Liver (tissue), 9 donors: ENCODE measurements around the gene SLC44A2. TPM values are rescaled to one million over a fixed set of nuclear protein-coding genes. Genes with fewer than 3 reads are reported as not detected.

Source experiments
- DNase-seq: peaks from one replicate; pipeline ENCODE4 v3.0.0-alpha.2; 2017; ENCODE audit warnings: low spot score
- H3K27ac ChIP-seq, 2 donors: one replicate each; pipeline ENCODE4 v1.7.0; 2013; ENCODE audit warnings: inconsistent platforms in 2 of 2, low read length in 2 of 2, control low read depth in 1 of 2, low read depth in 1 of 2, mild to moderate bottlenecking in 1 of 2
- H3K27me3 ChIP-seq, 4 donors: one replicate each; pipeline versions ENCODE4 v1.6.1 to v1.7.0; 2013; ENCODE audit warnings: low read length in 3 of 4, inconsistent platforms in 1 of 4, mild to moderate bottlenecking in 1 of 4, moderate library complexity in 1 of 4; ENCODE audit not compliant: control insufficient read depth in 4 of 4, insufficient read depth in 4 of 4
- H3K36me3 ChIP-seq, 4 donors: one replicate each; pipeline versions ENCODE4 v1.6.1 to v1.7.0; 2013; ENCODE audit warnings: low read length in 3 of 4, mild to moderate bottlenecking in 3 of 4, low read depth in 1 of 4, moderate library complexity in 1 of 4; ENCODE audit not compliant: control insufficient read depth in 4 of 4, insufficient read depth in 3 of 4
- H3K4me1 ChIP-seq, 4 donors: one replicate each; pipeline versions ENCODE4 v1.6.1 to v1.7.0; 2013; ENCODE audit warnings: low read length in 3 of 4, mild to moderate bottlenecking in 3 of 4, moderate library complexity in 1 of 4; ENCODE audit not compliant: control insufficient read depth in 4 of 4, insufficient read depth in 4 of 4
- H3K4me3 ChIP-seq, 3 donors: one replicate each; pipeline versions ENCODE4 v1.6.1 to v1.7.0; 2013; ENCODE audit warnings: low read length in 3 of 3, control low read depth in 1 of 3, low read depth in 1 of 3, mild to moderate bottlenecking in 1 of 3
- H3K9ac ChIP-seq, 2 donors: one replicate each; pipeline ENCODE4 v1.7.0; 2013; ENCODE audit warnings: low read length in 2 of 2, mild to moderate bottlenecking in 2 of 2, moderate library complexity in 2 of 2, control low read depth in 1 of 2, low read depth in 1 of 2
- H3K9me3 ChIP-seq, 4 donors: one replicate each; pipeline versions ENCODE4 v1.6.1 to v1.7.0; 2013; ENCODE audit warnings: low read length in 3 of 4; ENCODE audit not compliant: control insufficient read depth in 4 of 4
- FOXA1 ChIP-seq: IDR thresholded peaks from 2 replicates; pipeline ENCODE4 v1.6.1; 2016; ENCODE audit warnings: antibody characterized with exemption
- GABPA ChIP-seq, 2 donors: IDR thresholded peaks in 1 of 2; conservative IDR thresholded peaks in 1 of 2; 2 replicates each; pipeline ENCODE4 v1.6.1; 2016; ENCODE audit warnings: antibody characterized with exemption in 2 of 2, mild to moderate bottlenecking in 1 of 2, moderate library complexity in 1 of 2
- HNF4A ChIP-seq, 2 donors: conservative IDR thresholded peaks; 2 replicates each; pipeline ENCODE4 v1.6.1; 2016; ENCODE audit warnings: antibody characterized with exemption in 2 of 2, mild to moderate bottlenecking in 2 of 2
- HNF4G ChIP-seq: IDR thresholded peaks from 2 replicates; pipeline ENCODE4 v1.6.1; 2016; ENCODE audit warnings: antibody characterized with exemption
- JUND ChIP-seq, 2 donors: IDR thresholded peaks; 2 replicates each; pipeline ENCODE4 v1.6.1; 2016; ENCODE audit warnings: antibody characterized with exemption in 2 of 2
- MAX ChIP-seq: IDR thresholded peaks from 2 replicates; pipeline ENCODE4 v1.6.1; 2016; ENCODE audit warnings: antibody characterized with exemption
- NR2F2 ChIP-seq: IDR thresholded peaks from 2 replicates; pipeline ENCODE4 v1.6.1; 2016; ENCODE audit warnings: antibody characterized with exemption
- RAD21 ChIP-seq, 2 donors: IDR thresholded peaks; 2 replicates each; pipeline ENCODE4 v1.6.1; 2016; ENCODE audit warnings: antibody characterized with exemption in 2 of 2, mild to moderate bottlenecking in 2 of 2
- TAF1 ChIP-seq: conservative IDR thresholded peaks from 2 replicates; pipeline ENCODE4 v1.6.1; 2016; ENCODE audit warnings: antibody characterized with exemption, mild to moderate bottlenecking
- YY1 ChIP-seq: IDR thresholded peaks from 2 replicates; pipeline ENCODE4 v1.6.1; 2016; ENCODE audit warnings: antibody characterized with exemption, mild to moderate bottlenecking
- ZBTB33 ChIP-seq: IDR thresholded peaks from 2 replicates; pipeline ENCODE4 v1.6.1; 2016; ENCODE audit warnings: antibody characterized with exemption
- WGBS: extraction: QIAGEN DNeasy Blood & Tissue Kit; methylation state at CpG from one replicate; pipeline ENCODE4 v1.1.7; 2013; 5-methylcytosine and 5-hydroxymethylcytosine counted together
- polyA plus RNA-seq, 2 donors: library from polyadenylated mRNA; stranded (reverse) in 1 of 2; unstranded in 1 of 2; fragments of 200-250 nt in 1 of 2; fragments of >200 nt in 1 of 2; fragmentation: Nextera tagmentation in 1 of 2; extraction: Ambion mirVana in 1 of 2; gene quantifications; one replicate each; pipeline versions ENCODE4 v1.2.1 to v1.2.3, GENCODE V29; 2013 to 2015
- total RNA-seq, 2 donors: library from RNA; depleted of rRNA; stranded (reverse); fragments of >200 nt; gene quantifications; one replicate each; pipeline ENCODE4 v1.2.3, GENCODE V29; 2014
- TF ChIP-seq, protein P1 (sequence below): IDR thresholded peaks from 2 replicates; pipeline ENCODE4 v1.6.1; 2016; ENCODE audit warnings: antibody characterized with exemption, mild to moderate bottlenecking
- donor health status: healthy.
- donor health status: healthy.
- donor health status: healthy.
- donor health status: healthy.
- donor health status: healthy.

The SLC44A2 gene
- total and polyA plus RNA-seq, 4 donors, result 12.0 to 21.6 (median 13.4) TPM

DNA sequence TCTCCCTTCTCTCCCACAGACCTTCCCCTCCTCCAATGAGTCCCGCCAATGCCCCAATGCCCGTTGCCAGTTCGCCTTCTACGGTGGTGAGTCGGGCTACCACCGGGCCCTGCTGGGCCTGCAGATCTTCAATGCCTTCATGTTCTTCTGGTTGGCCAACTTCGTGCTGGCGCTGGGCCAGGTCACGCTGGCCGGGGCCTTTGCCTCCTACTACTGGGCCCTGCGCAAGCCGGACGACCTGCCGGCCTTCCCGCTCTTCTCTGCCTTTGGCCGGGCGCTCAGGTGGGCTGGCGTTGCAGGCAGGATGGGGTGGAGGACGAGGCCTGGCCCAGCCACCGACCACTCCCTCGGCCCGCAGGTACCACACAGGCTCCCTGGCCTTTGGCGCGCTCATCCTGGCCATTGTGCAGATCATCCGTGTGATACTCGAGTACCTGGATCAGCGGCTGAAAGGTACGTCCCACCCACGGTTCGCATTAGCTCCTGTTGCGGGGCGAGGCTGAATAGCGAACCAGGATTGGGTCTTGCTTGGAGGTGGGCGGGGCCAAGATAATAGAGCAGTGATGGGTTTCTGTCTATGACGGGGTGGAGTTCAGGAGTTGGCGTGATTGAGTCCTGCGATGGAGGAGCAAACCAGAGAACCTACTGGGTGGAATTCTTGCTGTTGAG is 11.1 kb downstream of the SLC44A2 start (continued):
- TF ChIP-seq, protein P1, sequence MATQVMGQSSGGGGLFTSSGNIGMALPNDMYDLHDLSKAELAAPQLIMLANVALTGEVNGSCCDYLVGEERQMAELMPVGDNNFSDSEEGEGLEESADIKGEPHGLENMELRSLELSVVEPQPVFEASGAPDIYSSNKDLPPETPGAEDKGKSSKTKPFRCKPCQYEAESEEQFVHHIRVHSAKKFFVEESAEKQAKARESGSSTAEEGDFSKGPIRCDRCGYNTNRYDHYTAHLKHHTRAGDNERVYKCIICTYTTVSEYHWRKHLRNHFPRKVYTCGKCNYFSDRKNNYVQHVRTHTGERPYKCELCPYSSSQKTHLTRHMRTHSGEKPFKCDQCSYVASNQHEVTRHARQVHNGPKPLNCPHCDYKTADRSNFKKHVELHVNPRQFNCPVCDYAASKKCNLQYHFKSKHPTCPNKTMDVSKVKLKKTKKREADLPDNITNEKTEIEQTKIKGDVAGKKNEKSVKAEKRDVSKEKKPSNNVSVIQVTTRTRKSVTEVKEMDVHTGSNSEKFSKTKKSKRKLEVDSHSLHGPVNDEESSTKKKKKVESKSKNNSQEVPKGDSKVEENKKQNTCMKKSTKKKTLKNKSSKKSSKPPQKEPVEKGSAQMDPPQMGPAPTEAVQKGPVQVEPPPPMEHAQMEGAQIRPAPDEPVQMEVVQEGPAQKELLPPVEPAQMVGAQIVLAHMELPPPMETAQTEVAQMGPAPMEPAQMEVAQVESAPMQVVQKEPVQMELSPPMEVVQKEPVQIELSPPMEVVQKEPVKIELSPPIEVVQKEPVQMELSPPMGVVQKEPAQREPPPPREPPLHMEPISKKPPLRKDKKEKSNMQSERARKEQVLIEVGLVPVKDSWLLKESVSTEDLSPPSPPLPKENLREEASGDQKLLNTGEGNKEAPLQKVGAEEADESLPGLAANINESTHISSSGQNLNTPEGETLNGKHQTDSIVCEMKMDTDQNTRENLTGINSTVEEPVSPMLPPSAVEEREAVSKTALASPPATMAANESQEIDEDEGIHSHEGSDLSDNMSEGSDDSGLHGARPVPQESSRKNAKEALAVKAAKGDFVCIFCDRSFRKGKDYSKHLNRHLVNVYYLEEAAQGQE, result no peak
- TF ChIP-seq FOXA1 (no peak), GABPA (IDR thresholded peaks at IDR 0.05 in 1 of 2, conservative IDR thresholded peaks at IDR 0.05 in 1 of 2) (no peak), YY1 (no peak), NR2F2 (no peak), HNF4G (no peak), RAD21 (IDR thresholded peaks at IDR 0.05) (no peak), ZBTB33 (no peak), MAX (no peak), HNF4A (conservative IDR thresholded peaks at IDR 0.05) (no peak), TAF1 (no peak)

DNA sequence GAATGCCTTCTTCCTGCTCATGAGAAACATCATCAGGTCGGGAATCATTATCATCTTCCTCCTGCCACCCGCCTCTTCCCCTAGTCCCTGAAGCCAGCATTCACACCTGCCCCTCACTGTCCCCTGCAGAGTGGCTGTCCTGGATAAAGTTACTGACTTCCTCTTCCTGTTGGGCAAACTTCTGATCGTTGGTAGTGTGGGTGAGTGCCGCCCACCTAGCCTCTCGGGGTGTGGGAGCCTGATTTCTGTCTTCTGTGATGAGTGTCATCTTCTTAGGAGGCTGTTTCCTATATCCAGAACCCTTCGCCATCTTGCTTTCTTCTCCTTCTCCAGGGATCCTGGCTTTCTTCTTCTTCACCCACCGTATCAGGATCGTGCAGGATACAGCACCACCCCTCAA is 12.5 kb downstream of the SLC44A2 start:
- 80% methylated on average over 8 of the region's 8 CpGs for WGBS
- Histone ChIP-seq H3K36me3 (peaks cover 0 to 5% (median 2%) of the 10 kb centered on the region in 4 donors), H3K9ac (no peak overlapping the region), H3K27ac (no peak overlapping the region), H3K27me3 (no peaks in the 10 kb centered on the region), H3K9me3 (no peaks in the 10 kb centered on the region), H3K4me3 (no peak overlapping the region), H3K4me1 (peaks cover 0 to 8% (median 4%) of the 10 kb centered on the region in 4 donors)
- TF ChIP-seq JUND (IDR thresholded peaks at IDR 0.05) (no peak), FOXA1 (no peak), GABPA (IDR thresholded peaks at IDR 0.05 in 1 of 2, conservative IDR thresholded peaks at IDR 0.05 in 1 of 2) (no peak), NR2F2 (no peak), ZBTB33 (no peak), TAF1 (no peak), MAX (no peak), HNF4G (no peak), RAD21 (IDR thresholded peaks at IDR 0.05) (no peak)
- TF ChIP-seq, protein P1, result no peak
- DNase-seq, result no peak
